HG03064 (cell line): ENCODE measurements around the gene MANBA.
A peak's percentile ranks its signal among the peaks of the same experiment; 100 is the strongest.
"Not testable (repeated sequence)": the region's sequence is repeated elsewhere in the genome, so short reads cannot be mapped to it uniquely, and the experiment has no call there.

Experiments used
- ATAC-seq: cut with Tn5 transposase; IDR thresholded peaks from one replicate; pipeline ENCODE4 v1.9.1; 2021; ENCODE audit warnings: low read depth; ENCODE audit not compliant: unreplicated experiment

Gene MANBA

DNA sequence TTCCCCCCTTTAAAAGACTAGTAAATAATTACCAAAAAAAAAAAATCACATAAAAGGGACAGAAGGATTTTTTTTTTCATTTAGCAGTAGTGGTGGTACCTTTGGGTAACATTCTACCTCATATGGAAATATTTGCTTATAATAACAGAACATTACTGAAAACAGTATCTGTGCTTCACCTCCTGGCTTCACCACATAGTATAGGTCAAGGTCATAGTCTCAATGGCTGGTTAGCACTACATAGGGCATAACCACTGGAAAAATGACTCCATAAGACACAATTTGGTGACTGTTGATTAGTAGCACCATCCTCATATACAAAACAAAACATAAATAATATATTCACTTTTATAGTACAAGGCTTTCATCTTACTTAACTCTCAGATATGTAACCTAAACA, 34.7 kb downstream of the MANBA start:
- ATAC-seq: no peak

GRCh38 chr4:102725229-102725628, 35.5 kb downstream of the MANBA start:
- ATAC-seq: no peak

GRCh38 chr4:102723511-102723910, 37.3 kb downstream of the MANBA start:
- ATAC-seq: no peak

GRCh38 chr4:102722740-102723139, 38.0 kb downstream of the MANBA start:
- ATAC-seq: no peak

GRCh38 chr4:102718833-102719575, 41.8 kb downstream of the MANBA start:
- not testable (repeated sequence) for ATAC-seq

DNA sequence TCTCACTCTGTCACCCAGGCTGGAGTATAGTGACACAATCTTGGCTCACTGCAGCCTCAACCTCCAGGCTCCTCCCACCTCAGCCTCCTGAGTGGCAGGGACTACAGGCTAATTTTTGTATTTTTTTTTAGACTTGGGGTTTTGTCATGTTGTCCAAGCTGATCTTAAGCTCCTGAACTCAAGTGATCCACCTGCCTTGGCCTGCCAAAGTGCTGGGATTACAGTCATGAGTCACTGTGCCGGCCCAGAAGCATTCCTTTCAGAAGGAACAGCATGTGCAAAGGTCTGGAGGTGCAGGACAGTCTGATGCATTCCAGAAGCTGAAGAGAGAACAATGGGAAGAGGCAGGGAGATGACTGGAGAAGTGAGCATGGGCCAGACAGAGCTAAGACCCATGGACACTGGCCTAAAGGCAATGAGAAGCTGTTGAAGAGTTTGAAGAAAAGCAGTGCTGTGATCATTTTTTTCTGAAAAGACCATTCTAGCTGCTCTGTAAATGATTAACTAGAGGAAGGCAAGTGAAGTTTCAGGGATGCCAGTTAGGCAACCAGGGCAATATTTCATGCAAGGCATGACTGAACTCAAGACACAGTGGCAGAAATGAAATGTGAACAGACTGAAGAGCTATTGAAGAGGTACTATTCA, 43.2 kb downstream of the MANBA start:
- no peak for ATAC-seq

- no peak for ATAC-seq
Observed at GRCh38 chr4:102715057-102715456, 45.7 kb downstream of the MANBA start.

- not testable (repeated sequence) for ATAC-seq
Observed at GRCh38 chr4:102713774-102714173, 47.0 kb downstream of the MANBA start.

- ATAC-seq: no peak
Observed at GRCh38 chr4:102713096-102713495, 47.7 kb downstream of the MANBA start.

GRCh38 chr4:102710986-102711385, 49.8 kb downstream of the MANBA start:
- no peak for ATAC-seq

DNA sequence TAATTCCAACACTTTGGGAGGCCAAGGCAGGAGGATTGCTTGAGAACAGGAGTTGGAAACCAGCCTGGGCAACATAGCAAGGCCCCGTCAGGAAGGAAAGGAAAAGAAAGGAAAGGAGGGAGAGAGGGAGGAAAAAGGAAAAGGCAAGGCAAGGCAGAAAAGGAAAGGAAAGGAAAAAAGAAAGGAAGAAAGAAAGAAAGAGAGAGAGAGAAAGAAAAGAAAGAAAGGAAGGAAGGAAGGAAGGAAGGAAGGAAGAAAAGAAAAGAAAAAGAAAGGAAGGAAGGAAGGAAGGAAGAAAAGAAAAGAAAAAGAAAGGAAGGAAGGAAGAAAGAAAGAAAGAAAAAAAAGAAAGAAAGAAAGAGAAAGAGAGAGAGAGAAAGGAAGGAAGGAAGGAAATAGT, 51.7 kb downstream of the MANBA start:
- ATAC-seq: not testable (repeated sequence)

GRCh38 chr4:102707150-102707549, 53.6 kb downstream of the MANBA start:
- no peak for ATAC-seq

GRCh38 chr4:102705391-102705935, 55.3 kb downstream of the MANBA start:
- ATAC-seq: no peak

- no peak for ATAC-seq
Observed at GRCh38 chr4:102696758-102697157, 64.0 kb downstream of the MANBA start.

- no peak for ATAC-seq
Observed at GRCh38 chr4:102694791-102695190, 66.0 kb downstream of the MANBA start.

- no peak for ATAC-seq
Observed at GRCh38 chr4:102693861-102694260, 66.9 kb downstream of the MANBA start.

DNA sequence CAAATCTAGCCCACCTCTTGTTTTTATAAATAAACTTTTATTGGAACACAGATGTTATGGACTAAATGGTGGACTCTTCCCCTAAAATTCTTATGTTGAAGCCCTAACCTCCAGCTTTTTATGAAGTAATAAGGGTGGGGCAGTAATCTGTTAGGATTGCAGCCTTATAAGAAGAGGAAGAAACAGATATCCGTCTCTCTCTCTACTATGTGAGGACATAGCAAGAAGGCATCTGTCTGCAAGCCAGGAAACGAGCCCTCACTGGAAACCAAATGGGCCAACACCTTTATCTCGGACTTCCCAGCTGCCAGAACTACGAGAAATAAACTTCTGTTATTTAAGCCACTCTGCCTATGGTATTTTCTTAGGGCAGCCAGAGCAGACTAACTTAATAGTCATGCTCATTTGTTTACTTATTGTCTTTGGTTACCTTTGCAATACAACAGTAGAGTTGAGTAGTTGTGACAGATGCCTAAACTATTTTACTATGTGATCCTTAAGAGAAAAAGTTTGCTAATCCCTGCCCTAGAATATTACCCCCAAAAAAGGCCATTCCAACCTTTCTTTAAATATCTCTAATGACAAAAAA, 67.4 kb downstream of the MANBA start:
- no peak for ATAC-seq

GRCh38 chr4:102692474-102692873, 68.3 kb downstream of the MANBA start:
- no peak for ATAC-seq

GRCh38 chr4:102687982-102688433, 72.8 kb downstream of the MANBA start:
- peak; percentile 21 for ATAC-seq

DNA sequence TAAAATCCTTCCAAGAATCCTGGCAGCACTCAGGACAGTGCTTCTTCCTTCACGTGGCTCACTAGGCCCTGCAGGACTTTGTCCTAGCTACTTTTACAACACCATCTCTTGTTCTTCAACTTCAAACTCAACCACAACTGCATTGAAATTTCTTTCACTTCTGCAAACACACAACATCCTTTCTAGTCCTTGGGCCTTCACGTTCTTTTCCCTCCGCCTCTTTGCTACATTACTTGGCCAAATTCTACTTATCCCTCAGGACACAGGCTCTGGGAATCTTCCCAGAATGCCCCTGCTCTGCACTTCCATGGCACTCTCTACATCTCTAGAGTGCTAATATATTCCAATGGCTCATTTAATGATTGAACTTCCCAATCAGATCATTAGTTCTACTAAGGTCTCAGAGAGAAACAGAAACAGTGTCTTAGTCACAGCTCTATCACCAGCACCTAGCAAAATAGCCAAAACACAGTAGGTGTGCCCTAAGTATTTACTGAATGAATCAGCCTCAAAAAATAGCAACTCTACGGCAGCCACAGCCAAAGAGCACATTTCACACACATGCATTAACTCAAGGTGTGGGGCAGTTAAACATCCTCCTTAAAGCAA, 73.3 kb downstream of the MANBA start:
- ATAC-seq: peak; percentile 92

DNA sequence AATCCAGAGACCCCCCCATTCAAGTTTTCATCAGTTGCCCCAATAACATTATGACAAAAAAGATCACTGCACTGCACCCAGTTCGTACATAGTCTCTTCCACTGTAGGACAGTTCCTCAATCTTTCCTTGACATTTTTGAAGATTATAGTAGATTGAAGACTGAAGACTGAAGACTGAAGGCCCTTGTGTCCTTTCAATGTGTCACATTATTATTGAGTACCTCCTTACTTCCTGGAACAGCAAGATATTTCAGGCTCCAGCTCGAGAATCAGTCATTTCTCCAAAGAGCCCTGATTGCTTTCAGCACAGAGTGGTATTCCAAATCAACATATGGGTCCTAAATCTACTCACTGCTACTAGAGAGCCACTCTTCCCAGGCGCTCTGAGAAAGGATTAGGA, 75.0 kb downstream of the MANBA start:
- ATAC-seq: no peak
